ENCODE measurements around the gene SPDYC. TPM values are rescaled to one million over a fixed set of nuclear protein-coding genes. Genes with fewer than 3 reads are reported as not detected.

SPDYC gene, protein sequence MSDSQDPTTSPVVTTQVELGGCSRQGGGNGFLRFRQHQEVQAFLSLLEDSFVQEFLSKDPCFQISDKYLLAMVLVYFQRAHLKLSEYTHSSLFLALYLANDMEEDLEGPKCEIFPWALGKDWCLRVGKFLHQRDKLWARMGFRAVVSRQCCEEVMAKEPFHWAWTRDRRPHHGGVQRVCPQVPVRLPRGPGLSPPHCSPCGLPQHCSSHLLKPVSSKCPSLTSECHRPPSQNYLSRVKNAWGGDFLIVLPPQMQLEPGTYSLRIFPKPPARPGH
- total RNA-seq = not detected in 2 replicates

DNA sequence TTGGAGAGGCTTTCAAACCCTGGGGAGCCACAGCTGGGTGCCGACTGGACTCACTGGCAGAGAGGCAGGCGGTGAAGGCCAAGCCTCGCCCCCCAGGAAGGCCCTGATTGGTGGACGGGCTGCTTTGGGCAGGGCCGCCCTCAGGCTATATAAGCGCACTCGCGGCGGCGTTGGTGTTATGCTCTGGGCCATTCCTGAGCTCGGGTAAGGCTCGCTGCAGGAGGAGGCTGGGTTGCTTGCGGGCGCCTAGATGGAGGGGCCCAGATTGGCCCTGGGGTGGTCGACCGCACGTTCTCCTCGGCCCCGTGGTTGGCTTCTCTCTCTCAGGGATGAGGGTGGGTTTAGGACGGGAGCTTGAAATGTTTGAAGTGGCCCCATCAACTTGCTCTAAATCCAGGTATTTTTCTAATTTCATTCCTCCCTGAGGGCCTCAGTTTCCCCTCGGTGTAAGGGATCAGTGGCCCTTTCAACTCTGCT lies at the start of gene SPDYC:
Gene SPDYC (plus strand): TSS at position 176 of the 477 bp plus-strand sequence. CDS start 1,125 bp downstream, outside the sequence.

DNA sequence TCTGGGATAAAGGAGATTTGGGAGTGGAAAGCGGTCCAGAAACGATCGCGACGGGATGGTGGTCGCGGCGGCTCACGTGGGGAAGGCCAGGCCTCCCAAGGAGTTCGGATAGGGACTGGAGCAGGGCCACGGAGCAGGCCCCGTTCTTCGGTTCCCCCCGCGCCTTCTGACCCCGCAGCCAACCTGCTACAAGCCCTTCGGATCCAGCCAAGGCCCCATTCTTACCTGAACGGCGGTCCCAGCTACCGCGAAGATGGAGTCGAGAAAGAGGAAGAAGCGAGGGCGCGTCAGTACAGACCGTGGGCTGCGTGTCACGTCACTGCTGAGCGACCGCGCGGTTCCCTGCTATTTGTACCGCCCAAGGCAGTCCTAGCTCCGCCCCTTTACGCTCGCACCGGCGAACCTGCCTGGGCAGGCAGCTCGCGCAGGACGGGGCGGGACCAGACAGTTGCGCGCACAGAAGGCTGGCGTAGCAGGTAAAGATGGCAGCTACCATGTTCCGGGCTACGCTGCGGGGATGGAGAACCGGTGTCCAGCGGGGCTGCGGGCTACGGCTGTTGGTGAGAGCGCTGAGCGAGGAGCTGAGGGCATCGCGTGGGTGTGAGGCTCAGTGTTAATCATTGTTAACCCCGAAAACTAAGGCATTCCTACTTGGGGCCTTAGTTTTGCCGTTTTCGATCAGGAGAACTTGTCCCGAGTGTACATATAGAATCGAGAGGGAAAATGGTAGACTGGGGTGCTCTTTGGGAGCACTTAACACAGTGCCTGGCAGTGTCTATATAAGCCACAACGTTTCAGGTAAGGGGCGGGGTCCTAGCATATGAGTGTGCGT lies 48.0 kb upstream of the SPDYC start, which contains the start of the genes FAU and MRPL49:
Gene FAU (minus strand): TSS at position 270 of the 832 bp plus-strand sequence. CDS start 321 bp downstream, outside the sequence.
Gene MRPL49 (plus strand): TSS at position 457 of the 832 bp plus-strand sequence. CDS start 26 bp downstream, at position 483.

DNA sequence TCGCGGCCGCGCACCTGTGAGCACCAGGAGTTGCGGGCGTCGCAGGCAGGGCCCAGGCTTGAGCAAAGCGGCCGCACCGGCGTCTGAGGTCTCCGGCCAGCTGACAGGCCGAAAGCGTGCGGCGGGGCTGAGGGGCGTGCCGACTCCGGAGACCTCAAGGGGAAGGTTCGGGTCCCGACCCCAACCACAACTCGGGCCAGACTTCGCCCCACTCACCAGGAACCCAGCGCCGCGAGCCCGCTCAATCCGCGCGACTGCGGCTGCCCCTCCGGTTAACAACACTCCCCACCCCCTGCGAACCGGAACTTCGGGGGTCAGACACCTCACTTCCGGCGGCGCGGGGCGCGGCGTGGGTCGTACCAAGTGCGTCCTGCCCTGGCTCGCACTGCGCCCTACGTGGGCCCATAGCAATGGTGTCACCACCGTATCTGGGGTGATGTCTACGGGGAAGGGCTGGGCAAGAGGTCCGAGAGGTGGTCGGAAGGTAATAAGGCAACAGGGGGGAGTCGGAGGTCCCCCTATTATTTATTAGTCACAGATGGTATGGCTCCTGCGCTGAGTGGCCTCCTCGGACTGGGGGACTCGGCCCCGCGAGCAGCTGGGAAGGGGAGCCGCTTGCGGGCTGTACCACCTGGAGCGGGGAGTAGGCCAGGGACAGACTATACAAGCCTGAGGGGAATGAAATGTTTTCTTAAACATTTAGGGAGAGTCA lies 35.6 kb upstream of the SPDYC start, which contains the start of gene SYVN1:
Gene SYVN1 (minus strand): TSS at position 280 of the 712 bp plus-strand sequence. CDS start 918 bp downstream, outside the sequence.

DNA sequence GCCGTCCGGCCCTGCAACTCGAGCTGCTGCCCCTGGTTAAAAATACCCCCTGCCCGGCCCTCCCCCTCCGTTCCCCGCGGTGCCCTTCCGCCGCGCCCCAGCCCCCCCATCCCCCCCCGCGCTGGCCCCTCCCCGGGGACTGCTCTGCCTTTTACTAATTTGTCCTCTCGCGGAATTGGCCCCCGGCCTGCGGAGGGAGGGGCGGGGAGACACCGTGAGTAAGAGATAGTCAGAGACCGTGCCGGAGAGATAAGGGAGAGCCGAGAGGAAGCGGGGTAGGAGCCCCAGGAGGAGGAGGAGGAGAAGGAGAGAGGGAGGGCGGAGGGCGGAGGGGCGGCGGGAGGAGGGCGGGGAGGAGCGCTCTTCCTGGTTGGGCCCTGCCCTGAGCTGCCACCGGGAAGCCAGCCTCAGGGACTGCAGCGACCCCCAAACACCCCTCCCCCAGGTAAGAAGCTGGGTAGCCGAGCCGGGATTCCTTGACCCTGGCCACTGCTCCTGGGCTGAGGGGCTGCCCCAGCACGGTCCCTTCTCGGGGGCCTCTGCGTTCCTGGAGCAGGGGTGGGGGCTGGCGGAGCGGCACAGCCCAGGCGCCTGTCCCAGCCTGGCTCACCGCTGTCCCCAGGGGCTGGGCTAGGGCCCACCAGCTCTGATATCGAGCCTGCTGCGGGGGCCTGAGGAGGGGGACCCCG lies 11.7 kb downstream of the SPDYC start, which contains the start of gene CAPN1:
Gene CAPN1 (plus strand): TSS at position 360 of the 689 bp plus-strand sequence. CDS start 774 bp downstream, outside the sequence.

Small RNA genes lying within 50 kb of the gene (small RNA-seq; reads per million reads assigned to genes)
- not detected for gene HIGD1AP10
- not detected for gene PDCL2P2
- gene RNU2-23P = 6.0 reads per million, percentile 85 among the genes with 10 or more reads in this experiment

Other genes starting within 250 kb of the SPDYC start
- 10.0 and 10.1 TPM in 2 replicates for gene PPP2R5B, start 245.5 kb upstream of the SPDYC start, total RNA-seq
- gene GPHA2, start 234.3 kb upstream of the SPDYC start, total RNA-seq = not detected in 2 replicates
- gene MAJIN, start 198.1 kb upstream of the SPDYC start, total RNA-seq = not detected in 2 replicates
- gene BATF2, start 173.3 kb upstream of the SPDYC start, total RNA-seq = 0.53 and 2.0 TPM in 2 replicates
- gene ARL2, start 156.1 kb upstream of the SPDYC start, total RNA-seq = 58.4 and 65.9 TPM in 2 replicates
- 7.6 and 11.6 TPM in 2 replicates for gene SNX15, start 142.8 kb upstream of the SPDYC start, total RNA-seq
- 12.1 and 14.5 TPM in 2 replicates for gene SAC3D1, start 129.0 kb upstream of the SPDYC start, total RNA-seq
- gene NAALADL1, start 111.7 kb upstream of the SPDYC start, total RNA-seq = 4.4 and 5.2 TPM in 2 replicates
- 18.0 and 28.6 TPM in 2 replicates for gene CDCA5, start 86.2 kb upstream of the SPDYC start, total RNA-seq
- gene ZFPL1, start 86.0 kb upstream of the SPDYC start, total RNA-seq = 27.4 and 28.2 TPM in 2 replicates
- 127 and 225 TPM in 2 replicates for gene VPS51, start 74.0 kb upstream of the SPDYC start, total RNA-seq
- gene TM7SF2, start 58.4 kb upstream of the SPDYC start, total RNA-seq = 15.0 and 20.9 TPM in 2 replicates
- 10.3 and 10.5 TPM in 2 replicates for gene ZNHIT2, start 52.5 kb upstream of the SPDYC start, total RNA-seq
- 269 and 352 TPM in 2 replicates for gene FAU, start 48.1 kb upstream of the SPDYC start, total RNA-seq
- gene MRPL49, start 47.9 kb upstream of the SPDYC start, total RNA-seq = 43.0 and 63.3 TPM in 2 replicates
- 7.4 and 12.1 TPM in 2 replicates for gene SYVN1, start 35.7 kb upstream of the SPDYC start, total RNA-seq
- 155 and 234 TPM in 2 replicates for gene CAPN1, start 11.7 kb downstream of the SPDYC start, total RNA-seq
- 15.3 and 23.9 TPM in 2 replicates for gene POLA2, start 91.7 kb downstream of the SPDYC start, total RNA-seq
- gene CDC42EP2, start 144.6 kb downstream of the SPDYC start, total RNA-seq = 19.5 and 28.3 TPM in 2 replicates
- 45.1 and 49.1 TPM in 2 replicates for gene DPF2, start 163.6 kb downstream of the SPDYC start, total RNA-seq
- 0.13 and 0.14 TPM in 2 replicates for gene TIGD3, start 184.5 kb downstream of the SPDYC start, total RNA-seq
- 1.6 and 2.1 TPM in 2 replicates for gene SLC25A45, start 212.4 kb downstream of the SPDYC start, total RNA-seq
- 75.7 and 81.5 TPM in 2 replicates for gene FRMD8, start 216.4 kb downstream of the SPDYC start, total RNA-seq